ENCODE data around the gene TRIM46. TPM values are rescaled to one million over a fixed set of nuclear protein-coding genes. Genes with fewer than 3 reads are reported as not detected.

The TRIM46 gene
- total and polyA plus RNA-seq, 2 of the 13 experiments (the other 11 are each of a cell fraction or from before 2014, with no cell fraction given) = 0.04 to 0.09 TPM

DNA sequence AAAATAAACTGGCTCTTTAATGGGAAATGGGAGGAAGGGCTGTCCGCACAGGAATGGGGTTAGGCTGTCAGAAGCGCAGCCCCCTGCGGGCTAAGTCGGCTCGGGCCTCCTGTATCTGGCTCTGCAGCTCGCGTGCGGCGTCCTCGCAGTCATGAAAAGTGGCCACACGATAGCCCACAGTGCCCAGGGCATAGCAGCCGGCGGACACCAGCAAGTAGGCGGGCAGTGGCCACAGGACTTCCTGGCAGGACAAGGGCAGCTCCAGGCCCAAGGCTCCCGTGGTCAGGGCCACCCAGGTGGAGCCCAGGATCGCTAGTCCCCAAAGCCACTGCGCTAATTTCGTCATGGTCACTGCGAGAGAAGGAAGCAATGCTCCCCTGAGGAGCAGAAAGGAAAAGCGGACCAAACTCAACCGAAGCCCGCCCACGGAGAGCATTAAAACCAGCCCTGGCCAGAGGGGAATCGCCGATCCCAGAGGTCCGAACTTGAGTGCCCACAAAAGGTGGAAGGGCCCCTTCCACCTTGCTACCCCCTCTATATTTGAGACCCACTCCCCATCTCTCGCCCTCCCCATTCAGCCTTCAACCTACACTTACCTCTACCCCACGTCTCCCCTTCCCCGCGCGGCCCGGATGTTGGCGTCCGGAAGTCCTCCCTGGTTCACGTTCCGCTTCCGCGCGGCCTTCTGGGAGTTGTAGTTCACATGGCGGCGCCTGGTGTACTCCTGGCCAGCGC, 33.6 kb upstream of the TRIM46 start, which contains the start of gene DPM3 (continued):
- TF ChIP-seq, protein P1, sequence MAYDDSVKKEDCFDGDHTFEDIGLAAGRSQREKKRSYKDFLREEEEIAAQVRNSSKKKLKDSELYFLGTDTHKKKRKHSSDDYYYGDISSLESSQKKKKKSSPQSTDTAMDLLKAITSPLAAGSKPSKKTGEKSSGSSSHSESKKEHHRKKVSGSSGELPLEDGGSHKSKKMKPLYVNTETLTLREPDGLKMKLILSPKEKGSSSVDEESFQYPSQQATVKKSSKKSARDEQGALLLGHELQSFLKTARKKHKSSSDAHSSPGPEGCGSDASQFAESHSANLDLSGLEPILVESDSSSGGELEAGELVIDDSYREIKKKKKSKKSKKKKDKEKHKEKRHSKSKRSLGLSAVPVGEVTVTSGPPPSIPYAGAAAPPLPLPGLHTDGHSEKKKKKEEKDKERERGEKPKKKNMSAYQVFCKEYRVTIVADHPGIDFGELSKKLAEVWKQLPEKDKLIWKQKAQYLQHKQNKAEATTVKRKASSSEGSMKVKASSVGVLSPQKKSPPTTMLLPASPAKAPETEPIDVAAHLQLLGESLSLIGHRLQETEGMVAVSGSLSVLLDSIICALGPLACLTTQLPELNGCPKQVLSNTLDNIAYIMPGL (CRISPR knock-in tag; IDR thresholded peaks at IDR 0.05; ENCODE audit: borderline replicate concordance in 1 of 2, low read depth in 1 of 2) = peak; percentile 53 to 54; a peak in 2 of 4 replicates
- TF ChIP-seq ZSCAN30 (CRISPR knock-in tag; IDR thresholded peaks at IDR 0.05) = no peak
- no peak for TF ChIP-seq ZNF589 (CRISPR knock-in tag; conservative IDR thresholded peaks at IDR 0.05)
- TF ChIP-seq, protein P2, sequence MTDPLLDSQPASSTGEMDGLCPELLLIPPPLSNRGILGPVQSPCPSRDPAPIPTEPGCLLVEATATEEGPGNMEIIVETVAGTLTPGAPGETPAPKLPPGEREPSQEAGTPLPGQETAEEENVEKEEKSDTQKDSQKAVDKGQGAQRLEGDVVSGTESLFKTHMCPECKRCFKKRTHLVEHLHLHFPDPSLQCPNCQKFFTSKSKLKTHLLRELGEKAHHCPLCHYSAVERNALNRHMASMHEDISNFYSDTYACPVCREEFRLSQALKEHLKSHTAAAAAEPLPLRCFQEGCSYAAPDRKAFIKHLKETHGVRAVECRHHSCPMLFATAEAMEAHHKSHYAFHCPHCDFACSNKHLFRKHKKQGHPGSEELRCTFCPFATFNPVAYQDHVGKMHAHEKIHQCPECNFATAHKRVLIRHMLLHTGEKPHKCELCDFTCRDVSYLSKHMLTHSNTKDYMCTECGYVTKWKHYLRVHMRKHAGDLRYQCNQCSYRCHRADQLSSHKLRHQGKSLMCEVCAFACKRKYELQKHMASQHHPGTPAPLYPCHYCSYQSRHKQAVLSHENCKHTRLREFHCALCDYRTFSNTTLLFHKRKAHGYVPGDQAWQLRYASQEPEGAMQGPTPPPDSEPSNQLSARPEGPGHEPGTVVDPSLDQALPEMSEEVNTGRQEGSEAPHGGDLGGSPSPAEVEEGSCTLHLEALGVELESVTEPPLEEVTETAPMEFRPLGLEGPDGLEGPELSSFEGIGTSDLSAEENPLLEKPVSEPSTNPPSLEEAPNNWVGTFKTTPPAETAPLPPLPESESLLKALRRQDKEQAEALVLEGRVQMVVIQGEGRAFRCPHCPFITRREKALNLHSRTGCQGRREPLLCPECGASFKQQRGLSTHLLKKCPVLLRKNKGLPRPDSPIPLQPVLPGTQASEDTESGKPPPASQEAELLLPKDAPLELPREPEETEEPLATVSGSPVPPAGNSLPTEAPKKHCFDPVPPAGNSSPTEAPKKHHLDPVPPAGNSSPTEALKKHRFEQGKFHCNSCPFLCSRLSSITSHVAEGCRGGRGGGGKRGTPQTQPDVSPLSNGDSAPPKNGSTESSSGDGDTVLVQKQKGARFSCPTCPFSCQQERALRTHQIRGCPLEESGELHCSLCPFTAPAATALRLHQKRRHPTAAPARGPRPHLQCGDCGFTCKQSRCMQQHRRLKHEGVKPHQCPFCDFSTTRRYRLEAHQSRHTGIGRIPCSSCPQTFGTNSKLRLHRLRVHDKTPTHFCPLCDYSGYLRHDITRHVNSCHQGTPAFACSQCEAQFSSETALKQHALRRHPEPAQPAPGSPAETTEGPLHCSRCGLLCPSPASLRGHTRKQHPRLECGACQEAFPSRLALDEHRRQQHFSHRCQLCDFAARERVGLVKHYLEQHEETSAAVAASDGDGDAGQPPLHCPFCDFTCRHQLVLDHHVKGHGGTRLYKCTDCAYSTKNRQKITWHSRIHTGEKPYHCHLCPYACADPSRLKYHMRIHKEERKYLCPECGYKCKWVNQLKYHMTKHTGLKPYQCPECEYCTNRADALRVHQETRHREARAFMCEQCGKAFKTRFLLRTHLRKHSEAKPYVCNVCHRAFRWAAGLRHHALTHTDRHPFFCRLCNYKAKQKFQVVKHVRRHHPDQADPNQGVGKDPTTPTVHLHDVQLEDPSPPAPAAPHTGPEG (CRISPR knock-in tag; IDR thresholded peaks at IDR 0.05) = no peak
- TF ChIP-seq, protein P3, sequence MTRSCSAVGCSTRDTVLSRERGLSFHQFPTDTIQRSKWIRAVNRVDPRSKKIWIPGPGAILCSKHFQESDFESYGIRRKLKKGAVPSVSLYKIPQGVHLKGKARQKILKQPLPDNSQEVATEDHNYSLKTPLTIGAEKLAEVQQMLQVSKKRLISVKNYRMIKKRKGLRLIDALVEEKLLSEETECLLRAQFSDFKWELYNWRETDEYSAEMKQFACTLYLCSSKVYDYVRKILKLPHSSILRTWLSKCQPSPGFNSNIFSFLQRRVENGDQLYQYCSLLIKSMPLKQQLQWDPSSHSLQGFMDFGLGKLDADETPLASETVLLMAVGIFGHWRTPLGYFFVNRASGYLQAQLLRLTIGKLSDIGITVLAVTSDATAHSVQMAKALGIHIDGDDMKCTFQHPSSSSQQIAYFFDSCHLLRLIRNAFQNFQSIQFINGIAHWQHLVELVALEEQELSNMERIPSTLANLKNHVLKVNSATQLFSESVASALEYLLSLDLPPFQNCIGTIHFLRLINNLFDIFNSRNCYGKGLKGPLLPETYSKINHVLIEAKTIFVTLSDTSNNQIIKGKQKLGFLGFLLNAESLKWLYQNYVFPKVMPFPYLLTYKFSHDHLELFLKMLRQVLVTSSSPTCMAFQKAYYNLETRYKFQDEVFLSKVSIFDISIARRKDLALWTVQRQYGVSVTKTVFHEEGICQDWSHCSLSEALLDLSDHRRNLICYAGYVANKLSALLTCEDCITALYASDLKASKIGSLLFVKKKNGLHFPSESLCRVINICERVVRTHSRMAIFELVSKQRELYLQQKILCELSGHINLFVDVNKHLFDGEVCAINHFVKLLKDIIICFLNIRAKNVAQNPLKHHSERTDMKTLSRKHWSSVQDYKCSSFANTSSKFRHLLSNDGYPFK (CRISPR knock-in tag; IDR thresholded peaks at IDR 0.05; ENCODE audit: borderline replicate concordance) = peak; percentile 62; the same call in 1 of the 2 replicates
- TF ChIP-seq TAF1 (CRISPR knock-in tag; IDR thresholded peaks at IDR 0.05) = peak; percentile 86
- TF ChIP-seq ZNF264 (CRISPR knock-in tag; IDR thresholded peaks at IDR 0.05) = no peak
- TF ChIP-seq CENPT (CRISPR knock-in tag; IDR thresholded peaks at IDR 0.05; ENCODE audit: low read depth) = no peak
- no peak; the same call in 1 of the 2 replicates for TF ChIP-seq ZNF280B (CRISPR knock-in tag; IDR thresholded peaks at IDR 0.05; ENCODE audit: borderline replicate concordance)
- 0 out of 2 replicates have a peak, but pooled peaks have one; percentile 42 for TF ChIP-seq PRDM4 (CRISPR knock-in tag; IDR thresholded peaks at IDR 0.05; ENCODE audit: borderline replicate concordance)
- no peak for TF ChIP-seq ZBTB1 (CRISPR knock-in tag; IDR thresholded peaks at IDR 0.05; ENCODE audit: borderline replicate concordance)
- TF ChIP-seq SNAPC2 (CRISPR knock-in tag; IDR thresholded peaks at IDR 0.05) = no peak
